ENCODE data around the gene NUDT16L1.

Gene NUDT16L1

GRCh38 chr16:4683255-4684057 is 9.9 kb upstream of the NUDT16L1 start:
- no peak for DNase-seq (ENCODE audit: low read depth)

- no peak for DNase-seq (ENCODE audit: low read depth)
These were observed 9.2 kb upstream of the NUDT16L1 start for GRCh38 chr16:4684058-4684715.

GRCh38 chr16:4684763-4685162 is 8.6 kb upstream of the NUDT16L1 start:
- no peak for DNase-seq (ENCODE audit: low read depth)

GRCh38 chr16:4685292-4685691 is 8.1 kb upstream of the NUDT16L1 start:
- DNase-seq (ENCODE audit: low read depth) = no peak

GRCh38 chr16:4685776-4686496 is 7.4 kb upstream of the NUDT16L1 start:
- DNase-seq (ENCODE audit: low read depth) = no peak

- no peak for DNase-seq (ENCODE audit: low read depth)
These were observed 6.7 kb upstream of the NUDT16L1 start for GRCh38 chr16:4686497-4687210.

GRCh38 chr16:4687416-4687815 is 5.9 kb upstream of the NUDT16L1 start:
- DNase-seq (ENCODE audit: low read depth) = no peak

GRCh38 chr16:4687946-4688673 is 5.3 kb upstream of the NUDT16L1 start:
- no peak for DNase-seq (ENCODE audit: low read depth)

- DNase-seq (ENCODE audit: low read depth) = no peak
These were observed 4.7 kb upstream of the NUDT16L1 start for GRCh38 chr16:4688674-4689045.

GRCh38 chr16:4689091-4689671 is 4.2 kb upstream of the NUDT16L1 start:
- DNase-seq (ENCODE audit: low read depth) = no peak

GRCh38 chr16:4689864-4690704 is 3.3 kb upstream of the NUDT16L1 start:
- DNase-seq (ENCODE audit: low read depth) = no peak

GRCh38 chr16:4690946-4691665 is 2.3 kb upstream of the NUDT16L1 start:
- DNase-seq (ENCODE audit: low read depth) = no peak

GRCh38 chr16:4691666-4692412 is 1.5 kb upstream of the NUDT16L1 start:
- DNase-seq (ENCODE audit: low read depth) = no peak

GRCh38 chr16:4692460-4693295 is 684 bp upstream of the NUDT16L1 start:
- no peak for DNase-seq (ENCODE audit: low read depth)

GRCh38 chr16:4693956-4694641 is 737 bp downstream of the NUDT16L1 start:
- DNase-seq (ENCODE audit: low read depth) = peak; percentile 22

GRCh38 chr16:4694642-4695451 is 1.5 kb downstream of the NUDT16L1 start:
- DNase-seq (ENCODE audit: low read depth) = no peak
